ENCODE results near the gene TMED3.
A peak's percentile ranks its signal among the peaks of the same experiment; 100 is the strongest.
"Not testable (repeated sequence)": the region's sequence is repeated elsewhere in the genome, so short reads cannot be mapped to it uniquely, and the experiment has no call there.

Gene TMED3

GRCh38 chr15:79310612-79310984 is 314 bp upstream of the TMED3 start:
- Mint-ChIP-seq H3K4me1 (peaks cover 56% of the 10 kb centered on the region), H3K27me3 (peaks cover 6% of the 10 kb centered on the region), H3K4me3 (peak overlapping the region; percentile 95), H3K36me3 (peaks cover 22% of the 10 kb centered on the region), H3K27ac (peak overlapping the region; percentile 46), H3K9me3 (no peaks in the 10 kb centered on the region)

- Mint-ChIP-seq H3K9me3 (no peaks in the 10 kb centered on the region), H3K36me3 (peaks cover 31% of the 10 kb centered on the region), H3K27ac (no peak overlapping the region), H3K4me1 (peaks cover 60% of the 10 kb centered on the region), H3K4me3 (peak overlapping the region; percentile 95), H3K27me3 (peaks cover 4% of the 10 kb centered on the region)
Measured at GRCh38 chr15:79311901-79312553, 1.1 kb downstream of the TMED3 start.

GRCh38 chr15:79314186-79314585 is 3.3 kb downstream of the TMED3 start:
- no peak overlapping the region for H3K27ac Mint-ChIP-seq
- H3K27me3 Mint-ChIP-seq, result peaks cover 4% of the 10 kb centered on the region
- no peaks in the 10 kb centered on the region for H3K9me3 Mint-ChIP-seq
- H3K36me3 Mint-ChIP-seq, result peaks cover 52% of the 10 kb centered on the region
- peaks cover 69% of the 10 kb centered on the region for H3K4me1 Mint-ChIP-seq
- H3K4me3 Mint-ChIP-seq, result no peak overlapping the region

GRCh38 chr15:79314811-79315210 is 3.9 kb downstream of the TMED3 start:
- H3K27ac Mint-ChIP-seq, result no peak overlapping the region
- H3K4me1 Mint-ChIP-seq, result peaks cover 75% of the 10 kb centered on the region
- no peak overlapping the region for H3K4me3 Mint-ChIP-seq
- H3K9me3 Mint-ChIP-seq, result no peaks in the 10 kb centered on the region
- peaks cover 3% of the 10 kb centered on the region for H3K27me3 Mint-ChIP-seq
- H3K36me3 Mint-ChIP-seq, result peaks cover 56% of the 10 kb centered on the region

- no peaks in the 10 kb centered on the region for H3K9me3 Mint-ChIP-seq
- H3K36me3 Mint-ChIP-seq, result peaks cover 56% of the 10 kb centered on the region
- no peak overlapping the region for H3K27ac Mint-ChIP-seq
- H3K4me3 Mint-ChIP-seq, result no peak overlapping the region
- H3K4me1 Mint-ChIP-seq, result peaks cover 68% of the 10 kb centered on the region
- no peaks in the 10 kb centered on the region for H3K27me3 Mint-ChIP-seq
Measured at GRCh38 chr15:79315623-79316328, 4.9 kb downstream of the TMED3 start.

- no peaks in the 10 kb centered on the region for H3K27me3 Mint-ChIP-seq
- H3K9me3 Mint-ChIP-seq, result no peaks in the 10 kb centered on the region
- H3K4me3 Mint-ChIP-seq, result no peak overlapping the region
- H3K4me1 Mint-ChIP-seq, result peaks cover 64% of the 10 kb centered on the region
- H3K27ac Mint-ChIP-seq, result no peak overlapping the region
- peaks cover 60% of the 10 kb centered on the region for H3K36me3 Mint-ChIP-seq
Measured at GRCh38 chr15:79316864-79317263, 6.0 kb downstream of the TMED3 start.

- Mint-ChIP-seq H3K36me3 (peaks cover 50% of the 10 kb centered on the region), H3K4me1 (peaks cover 40% of the 10 kb centered on the region)
- not testable (repeated sequence) for H3K4me3 Mint-ChIP-seq, H3K9me3 Mint-ChIP-seq, H3K27me3 Mint-ChIP-seq, H3K27ac Mint-ChIP-seq
Measured at GRCh38 chr15:79319973-79320372, 9.1 kb downstream of the TMED3 start.

GRCh38 chr15:79321876-79322275 is 11.0 kb downstream of the TMED3 start:
- Mint-ChIP-seq H3K9me3 (no peaks in the 10 kb centered on the region), H3K36me3 (peaks cover 43% of the 10 kb centered on the region), H3K4me3 (no peak overlapping the region), H3K27ac (no peak overlapping the region), H3K4me1 (peaks cover 26% of the 10 kb centered on the region), H3K27me3 (no peaks in the 10 kb centered on the region)

GRCh38 chr15:79322306-79322705 is 11.4 kb downstream of the TMED3 start:
- Mint-ChIP-seq H3K27ac (no peak overlapping the region), H3K27me3 (no peaks in the 10 kb centered on the region), H3K9me3 (no peaks in the 10 kb centered on the region), H3K4me1 (peaks cover 22% of the 10 kb centered on the region), H3K36me3 (peaks cover 42% of the 10 kb centered on the region), H3K4me3 (no peak overlapping the region)

- no peak overlapping the region for H3K4me3 Mint-ChIP-seq
- H3K36me3 Mint-ChIP-seq, result peaks cover 41% of the 10 kb centered on the region
- no peaks in the 10 kb centered on the region for H3K9me3 Mint-ChIP-seq
- H3K27me3 Mint-ChIP-seq, result no peaks in the 10 kb centered on the region
- H3K27ac Mint-ChIP-seq, result no peak overlapping the region
- peaks cover 15% of the 10 kb centered on the region for H3K4me1 Mint-ChIP-seq
Measured at GRCh38 chr15:79322945-79323344, 12.0 kb downstream of the TMED3 start.

- no peaks in the 10 kb centered on the region for H3K27me3 Mint-ChIP-seq
- peak overlapping the region; percentile 46 for H3K27ac Mint-ChIP-seq
- H3K4me1 Mint-ChIP-seq, result no peaks in the 10 kb centered on the region
- no peak overlapping the region for H3K4me3 Mint-ChIP-seq
- H3K36me3 Mint-ChIP-seq, result peaks cover 25% of the 10 kb centered on the region
- no peaks in the 10 kb centered on the region for H3K9me3 Mint-ChIP-seq
Measured at GRCh38 chr15:79329171-79329611, 18.3 kb downstream of the TMED3 start.

GRCh38 chr15:79332824-79333510 is 22.1 kb downstream of the TMED3 start:
- Mint-ChIP-seq H3K27ac (no peak overlapping the region), H3K36me3 (peaks cover 8% of the 10 kb centered on the region)

GRCh38 chr15:79337591-79337990 is 26.7 kb downstream of the TMED3 start:
- H3K4me1 Mint-ChIP-seq, result no peaks in the 10 kb centered on the region
- no peaks in the 10 kb centered on the region for H3K36me3 Mint-ChIP-seq
- no peaks in the 10 kb centered on the region for H3K27me3 Mint-ChIP-seq
- H3K9me3 Mint-ChIP-seq, result no peaks in the 10 kb centered on the region
- no peak overlapping the region for H3K27ac Mint-ChIP-seq
- H3K4me3 Mint-ChIP-seq, result no peak overlapping the region

More at GRCh38 chr15:79332824-79333510, 22.1 kb downstream of the TMED3 start:
- Mint-ChIP-seq H3K9me3 (no peaks in the 10 kb centered on the region), H3K4me3 (no peak overlapping the region), H3K4me1 (no peaks in the 10 kb centered on the region), H3K27me3 (no peaks in the 10 kb centered on the region)

GRCh38 chr15:79339588-79340314 is 28.8 kb downstream of the TMED3 start:
- Mint-ChIP-seq H3K27me3 (no peaks in the 10 kb centered on the region), H3K9me3 (no peaks in the 10 kb centered on the region), H3K4me1 (no peaks in the 10 kb centered on the region), H3K27ac (no peak overlapping the region), H3K36me3 (no peaks in the 10 kb centered on the region), H3K4me3 (no peak overlapping the region)

GRCh38 chr15:79340315-79340602 is 29.3 kb downstream of the TMED3 start:
- no peaks in the 10 kb centered on the region for H3K36me3 Mint-ChIP-seq
- no peaks in the 10 kb centered on the region for H3K9me3 Mint-ChIP-seq
- no peak overlapping the region for H3K4me3 Mint-ChIP-seq
- no peak overlapping the region for H3K27ac Mint-ChIP-seq
- H3K27me3 Mint-ChIP-seq, result no peaks in the 10 kb centered on the region
- no peaks in the 10 kb centered on the region for H3K4me1 Mint-ChIP-seq

- Mint-ChIP-seq H3K27ac (no peak overlapping the region), H3K9me3 (no peaks in the 10 kb centered on the region), H3K27me3 (no peaks in the 10 kb centered on the region), H3K4me3 (no peak overlapping the region), H3K36me3 (peaks cover under 1% of the 10 kb centered on the region), H3K4me1 (no peaks in the 10 kb centered on the region)
Measured at GRCh38 chr15:79341396-79341795, 30.5 kb downstream of the TMED3 start.
